DMS114 treated with DMSO at 0.1 percent for 48 hours (cell line): Measurements from ENCODE around the gene SLC7A9.
"Not testable (repeated sequence)": the region's sequence is repeated elsewhere in the genome, so short reads cannot be mapped to it uniquely, and the experiment has no call there.

Experiments used
- DNase-seq: peaks from one replicate; lab custom pipeline; 2025; ENCODE audit not compliant: unreplicated experiment; lab: John Stamatoyannopoulos, UW

Gene SLC7A9

GRCh38 chr19:32865326-32865725, 4.2 kb downstream of the SLC7A9 start:
- no peak for DNase-seq

GRCh38 chr19:32864318-32865007, 5.1 kb downstream of the SLC7A9 start:
- no peak for DNase-seq

GRCh38 chr19:32863841-32864240, 5.7 kb downstream of the SLC7A9 start:
- DNase-seq: no peak

DNA sequence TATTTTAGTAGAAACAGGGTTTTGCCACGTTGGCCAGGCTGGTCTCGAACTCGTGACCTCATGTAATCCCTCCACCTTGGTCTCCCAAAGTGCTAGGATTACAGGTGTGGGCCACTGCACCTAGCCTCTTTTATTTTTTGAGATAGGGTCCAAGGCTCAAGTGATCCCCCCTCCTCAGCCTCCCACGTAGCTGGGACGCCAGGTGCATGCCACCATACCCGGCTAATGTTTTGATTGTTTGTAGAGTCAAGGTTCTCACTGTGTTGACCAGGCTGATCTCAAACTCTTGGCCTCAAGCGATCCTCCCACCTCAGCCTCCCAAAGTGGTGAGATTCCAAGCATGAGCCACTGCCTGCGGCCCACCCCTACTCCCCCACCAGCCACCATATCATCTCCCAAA, 6.3 kb downstream of the SLC7A9 start:
- DNase-seq: no peak

- no peak for DNase-seq
Observed at GRCh38 chr19:32862741-32863140, 6.8 kb downstream of the SLC7A9 start.

GRCh38 chr19:32862173-32862572, 7.4 kb downstream of the SLC7A9 start:
- no peak for DNase-seq

GRCh38 chr19:32861596-32861995, 8.0 kb downstream of the SLC7A9 start:
- DNase-seq: no peak

DNA sequence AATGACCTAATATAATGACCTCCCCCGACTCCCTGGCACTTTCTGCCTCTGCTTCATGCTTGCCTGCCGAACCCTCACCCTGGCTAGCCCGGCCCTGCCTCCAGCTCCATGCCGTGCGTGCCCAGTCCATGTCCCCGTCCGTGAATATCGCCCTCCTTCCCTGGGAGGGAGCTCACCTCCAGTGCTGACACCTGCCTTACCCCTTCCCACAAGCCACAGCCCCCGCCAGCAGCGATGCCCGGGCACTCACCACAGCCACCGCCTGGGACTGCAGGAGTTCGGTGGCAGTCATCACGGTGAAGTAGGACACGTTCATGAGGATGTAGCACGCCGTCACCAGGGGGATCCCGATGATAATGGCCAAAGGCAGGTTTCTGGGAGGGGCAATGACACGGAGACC, 10.0 kb downstream of the SLC7A9 start:
- no peak for DNase-seq

DNA sequence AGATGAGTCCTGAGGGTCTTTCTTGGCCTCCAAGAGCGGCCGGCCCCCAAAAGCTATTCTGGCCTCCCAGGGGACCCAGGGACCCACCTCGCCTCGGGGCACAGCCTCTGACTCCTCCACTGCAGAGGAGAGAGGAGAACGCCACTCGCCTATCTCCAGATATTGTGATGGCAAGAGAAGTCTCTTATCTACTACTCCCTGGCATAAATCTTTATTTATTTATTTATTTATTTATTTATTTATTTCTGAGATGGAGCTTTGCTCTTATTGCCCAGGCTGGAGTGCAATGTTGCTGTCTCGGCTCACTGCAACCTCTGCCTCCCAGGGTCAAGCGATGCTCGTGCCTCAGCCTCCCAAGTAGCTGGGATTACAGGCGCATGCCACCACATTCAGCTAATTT, 11.0 kb downstream of the SLC7A9 start:
- DNase-seq: no peak

GRCh38 chr19:32858155-32858554, 11.4 kb downstream of the SLC7A9 start:
- no peak for DNase-seq

- DNase-seq: no peak
Observed at GRCh38 chr19:32857584-32857983, 12.0 kb downstream of the SLC7A9 start.

GRCh38 chr19:32856818-32857217, 12.7 kb downstream of the SLC7A9 start:
- not testable (repeated sequence) for DNase-seq

- DNase-seq: no peak
Observed at GRCh38 chr19:32852216-32852615, 17.4 kb downstream of the SLC7A9 start.

DNA sequence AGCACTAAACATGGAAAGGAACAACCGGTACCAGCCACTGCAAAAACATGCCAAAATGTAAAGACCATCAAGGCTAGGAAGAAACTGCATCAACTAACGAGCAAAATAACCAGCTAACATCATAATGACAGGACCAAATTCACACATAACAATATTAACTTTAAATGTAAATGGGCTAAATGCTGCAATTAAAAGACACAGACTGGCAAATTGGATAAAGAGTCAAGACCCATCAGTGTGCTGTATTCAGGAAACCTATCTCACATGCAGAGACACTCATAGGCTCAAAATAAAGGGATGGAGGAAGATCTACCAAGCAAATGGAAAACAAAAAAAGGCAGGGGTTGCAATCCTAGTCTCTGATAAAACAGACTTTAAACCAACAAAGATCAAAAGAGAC, 21.5 kb downstream of the SLC7A9 start:
- not testable (repeated sequence) for DNase-seq

DNA sequence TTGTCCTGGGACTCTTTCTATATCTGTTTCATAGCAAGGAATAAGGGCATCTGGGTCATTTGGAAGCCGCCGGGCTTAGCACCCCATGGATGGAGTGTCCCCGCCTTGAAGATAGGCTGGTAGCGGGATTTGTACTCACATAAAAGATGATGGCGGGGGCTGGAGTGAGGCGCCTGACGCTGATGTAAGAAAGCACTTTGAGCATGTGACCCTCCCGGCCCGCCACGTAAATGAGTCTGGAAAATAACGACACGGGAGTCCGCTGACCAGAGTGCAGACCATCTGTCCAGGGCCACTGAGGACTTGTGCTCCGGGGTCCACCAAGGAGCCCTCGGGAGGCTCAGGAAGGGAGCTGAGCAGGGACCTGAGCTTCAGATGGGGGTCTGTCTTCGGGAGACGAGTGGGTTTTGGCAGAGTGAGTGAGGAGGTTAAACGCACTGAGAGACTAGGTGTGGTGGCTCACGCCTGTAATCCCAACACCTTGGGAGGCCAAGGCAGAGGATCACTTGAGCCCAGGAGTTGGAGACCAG, 25.8 kb downstream of the SLC7A9 start:
- DNase-seq: no peak

DNA sequence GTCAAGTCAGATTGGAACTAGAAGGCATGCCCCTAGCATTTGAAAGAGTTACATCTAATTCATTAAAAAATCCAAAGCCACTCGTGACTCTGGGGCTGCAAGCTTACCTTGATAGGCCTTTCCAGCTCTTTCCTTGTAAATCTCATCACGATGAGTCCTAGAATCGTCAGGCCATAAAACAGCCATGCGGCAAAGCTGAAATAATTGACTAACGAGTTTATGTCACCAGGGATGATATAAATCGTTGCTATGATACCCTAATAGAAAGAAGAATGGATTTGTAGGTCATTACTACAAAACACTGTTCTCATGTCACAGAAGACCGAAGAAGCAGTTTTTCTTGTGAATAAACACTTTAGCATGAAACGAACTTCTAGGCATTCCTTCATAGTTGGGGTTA, 27.5 kb downstream of the SLC7A9 start:
- DNase-seq: no peak

- DNase-seq: no peak
Observed at GRCh38 chr19:32837531-32837930, 32.0 kb downstream of the SLC7A9 start.

DNA sequence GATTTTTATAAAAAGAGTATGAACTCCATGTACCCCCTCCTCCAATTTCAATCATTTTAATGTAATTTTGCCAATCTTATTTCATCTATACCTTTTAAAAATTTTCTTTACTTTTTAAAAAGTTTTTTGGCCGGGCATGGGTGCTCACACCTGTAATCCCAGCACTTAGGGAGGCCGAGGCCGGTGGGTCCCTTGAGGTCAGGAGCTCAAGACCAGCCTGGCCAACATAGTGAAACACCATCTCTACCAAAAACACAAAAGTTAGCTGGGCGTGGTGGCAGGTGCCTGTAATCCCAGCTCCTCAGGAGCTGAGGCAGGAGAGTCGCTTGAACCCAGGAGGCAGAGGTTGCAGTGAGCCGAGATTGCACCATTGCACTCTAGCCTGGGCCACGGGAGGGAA, 36.2 kb downstream of the SLC7A9 start:
- DNase-seq: not testable (repeated sequence)

- not testable (repeated sequence) for DNase-seq
Observed at GRCh38 chr19:32832825-32833224, 36.7 kb downstream of the SLC7A9 start.

DNA sequence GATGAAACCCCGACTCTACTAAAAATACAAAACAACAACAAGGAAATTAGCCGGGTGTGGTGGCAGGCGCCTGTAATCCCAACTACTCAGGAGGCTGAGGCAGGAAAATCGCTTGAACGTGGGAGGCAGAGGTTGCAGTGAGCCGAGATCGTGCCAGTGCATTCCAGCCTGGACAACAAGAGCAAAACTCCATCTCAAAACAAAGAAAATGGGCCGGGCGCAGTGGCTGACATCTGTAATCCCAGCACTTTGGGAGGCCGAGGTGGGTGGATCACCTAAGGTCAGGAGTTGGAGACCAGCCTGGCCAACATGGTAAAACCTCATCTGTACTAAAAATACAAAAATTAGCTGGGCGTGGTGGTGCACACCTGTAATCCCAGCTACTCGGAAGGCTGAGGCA, 37.5 kb downstream of the SLC7A9 start:
- not testable (repeated sequence) for DNase-seq

GRCh38 chr19:32831611-32832010, 38.0 kb downstream of the SLC7A9 start:
- DNase-seq: no peak

GRCh38 chr19:32830231-32831014, 39.1 kb downstream of the SLC7A9 start:
- no peak for DNase-seq
